Measurements from ENCODE around the gene TSPAN4. TPM values are rescaled to one million over a fixed set of nuclear protein-coding genes. Genes with fewer than 3 reads are reported as not detected.
A peak's percentile ranks its signal among the peaks of the same experiment; 100 is the strongest.

Gene TSPAN4
- total and polyA plus RNA-seq, 9 of the 15 experiments (the other 6 are each of a cell fraction or from before 2014, with no cell fraction given): 0.07 to 31.0 (median 15.7) TPM

DNA sequence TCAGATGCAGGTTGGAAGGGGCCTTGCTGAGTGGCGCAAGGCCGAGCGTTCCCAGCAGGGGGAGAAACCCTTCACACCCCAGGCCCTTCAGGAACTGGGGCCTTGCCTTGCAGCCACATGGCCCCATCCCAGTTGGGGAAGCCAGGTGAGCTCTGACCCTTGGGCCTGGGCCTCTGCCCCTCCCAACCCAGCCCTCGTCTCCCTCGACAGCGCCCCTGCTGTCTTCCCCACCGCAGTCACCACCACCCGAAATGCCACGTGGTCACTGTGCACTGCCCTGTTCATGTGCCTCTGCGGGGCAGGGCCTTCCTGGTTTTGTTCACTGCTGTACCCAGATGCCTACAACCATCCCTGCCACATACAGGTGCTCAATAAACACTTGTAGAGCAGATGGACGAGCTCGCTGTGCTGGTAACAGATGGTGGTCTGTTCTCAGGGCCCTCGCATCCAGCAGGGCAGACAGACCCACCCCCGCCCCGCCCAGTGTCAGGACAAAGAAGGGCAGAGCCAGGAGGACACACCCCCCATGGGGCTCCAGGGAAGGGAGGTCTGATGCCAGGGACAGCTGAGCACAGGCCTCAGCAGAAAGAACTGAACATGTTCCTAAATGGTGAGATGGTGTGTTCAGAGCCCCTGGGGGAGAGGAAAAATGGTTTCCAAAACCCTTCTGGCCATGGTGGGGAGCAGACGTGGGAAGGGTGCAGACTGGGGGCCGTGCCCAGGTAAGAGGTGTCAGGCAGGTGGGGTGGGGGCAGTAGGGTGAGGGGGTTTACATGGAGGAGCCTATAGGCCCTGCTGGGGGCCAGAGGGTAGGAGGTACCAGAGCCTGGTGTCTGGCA, 4.0 kb upstream of the TSPAN4 start (continued):
- TF ChIP-seq, protein P1, sequence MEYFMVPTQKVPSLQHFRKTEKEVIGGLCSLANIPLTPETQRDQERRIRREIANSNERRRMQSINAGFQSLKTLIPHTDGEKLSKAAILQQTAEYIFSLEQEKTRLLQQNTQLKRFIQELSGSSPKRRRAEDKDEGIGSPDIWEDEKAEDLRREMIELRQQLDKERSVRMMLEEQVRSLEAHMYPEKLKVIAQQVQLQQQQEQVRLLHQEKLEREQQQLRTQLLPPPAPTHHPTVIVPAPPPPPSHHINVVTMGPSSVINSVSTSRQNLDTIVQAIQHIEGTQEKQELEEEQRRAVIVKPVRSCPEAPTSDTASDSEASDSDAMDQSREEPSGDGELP (CRISPR knock-in tag; IDR thresholded peaks at IDR 0.05; ENCODE audit: borderline replicate concordance): peak; percentile 57; the same call in 1 of the 2 replicates
- TF ChIP-seq CTCF (IDR thresholded peaks at IDR 0.05 in 2 of 3, conservative IDR thresholded peaks at IDR 0.05 in 1 of 3; ENCODE audit: insufficient read depth in 2 of 3, low read depth in 1 of 3, low read length in 3 of 3) (peak; percentile 48 to 56 (median 52)), CBX3 (IDR thresholded peaks at IDR 0.05; ENCODE audit: borderline replicate concordance in 1 of 2, low read length in 2 of 2) (0 out of 3 replicates have a peak, but pooled peaks of 1 of the 2 experiments have one; percentile 36), BACH1 (tag; IDR thresholded peaks at IDR 0.05) (no peak), CREB3L1 (IDR thresholded peaks at IDR 0.05; ENCODE audit: borderline replicate concordance, low read depth) (peak; percentile 64; the same call in 1 of the 2 replicates), POLR2A (conservative IDR thresholded peaks at IDR 0.05) (peak; percentile 73), MNT (conservative IDR thresholded peaks at IDR 0.05) (peak; percentile 82 to 85), ZC3H4 (CRISPR knock-in tag; IDR thresholded peaks at IDR 0.05; ENCODE audit: borderline replicate concordance) (peak; percentile 40; the same call in 1 of the 2 replicates), ERF (CRISPR knock-in tag; IDR thresholded peaks at IDR 0.05) (no peak), MAZ (CRISPR knock-in tag; conservative IDR thresholded peaks at IDR 0.05 in 1 of 2, IDR thresholded peaks at IDR 0.05 in 1 of 2) (peak in 1 of 2 experiments; percentile 27; a peak in 1 of 4 replicates), KHSRP (IDR thresholded peaks at IDR 0.05) (no peak)
- TF ChIP-seq, protein P2, sequence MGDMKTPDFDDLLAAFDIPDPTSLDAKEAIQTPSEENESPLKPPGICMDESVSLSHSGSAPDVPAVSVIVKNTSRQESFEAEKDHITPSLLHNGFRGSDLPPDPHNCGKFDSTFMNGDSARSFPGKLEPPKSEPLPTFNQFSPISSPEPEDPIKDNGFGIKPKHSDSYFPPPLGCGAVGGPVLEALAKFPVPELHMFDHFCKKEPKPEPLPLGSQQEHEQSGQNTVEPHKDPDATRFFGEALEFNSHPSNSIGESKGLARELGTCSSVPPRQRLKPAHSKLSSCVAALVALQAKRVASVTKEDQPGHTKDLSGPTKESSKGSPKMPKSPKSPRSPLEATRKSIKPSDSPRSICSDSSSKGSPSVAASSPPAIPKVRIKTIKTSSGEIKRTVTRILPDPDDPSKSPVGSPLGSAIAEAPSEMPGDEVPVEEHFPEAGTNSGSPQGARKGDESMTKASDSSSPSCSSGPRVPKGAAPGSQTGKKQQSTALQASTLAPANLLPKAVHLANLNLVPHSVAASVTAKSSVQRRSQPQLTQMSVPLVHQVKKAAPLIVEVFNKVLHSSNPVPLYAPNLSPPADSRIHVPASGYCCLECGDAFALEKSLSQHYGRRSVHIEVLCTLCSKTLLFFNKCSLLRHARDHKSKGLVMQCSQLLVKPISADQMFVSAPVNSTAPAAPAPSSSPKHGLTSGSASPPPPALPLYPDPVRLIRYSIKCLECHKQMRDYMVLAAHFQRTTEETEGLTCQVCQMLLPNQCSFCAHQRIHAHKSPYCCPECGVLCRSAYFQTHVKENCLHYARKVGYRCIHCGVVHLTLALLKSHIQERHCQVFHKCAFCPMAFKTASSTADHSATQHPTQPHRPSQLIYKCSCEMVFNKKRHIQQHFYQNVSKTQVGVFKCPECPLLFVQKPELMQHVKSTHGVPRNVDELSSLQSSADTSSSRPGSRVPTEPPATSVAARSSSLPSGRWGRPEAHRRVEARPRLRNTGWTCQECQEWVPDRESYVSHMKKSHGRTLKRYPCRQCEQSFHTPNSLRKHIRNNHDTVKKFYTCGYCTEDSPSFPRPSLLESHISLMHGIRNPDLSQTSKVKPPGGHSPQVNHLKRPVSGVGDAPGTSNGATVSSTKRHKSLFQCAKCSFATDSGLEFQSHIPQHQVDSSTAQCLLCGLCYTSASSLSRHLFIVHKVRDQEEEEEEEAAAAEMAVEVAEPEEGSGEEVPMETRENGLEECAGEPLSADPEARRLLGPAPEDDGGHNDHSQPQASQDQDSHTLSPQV (IDR thresholded peaks at IDR 0.05): peak; percentile 40; the same call in 1 of the 2 replicates
- TF ChIP-seq, protein P3, sequence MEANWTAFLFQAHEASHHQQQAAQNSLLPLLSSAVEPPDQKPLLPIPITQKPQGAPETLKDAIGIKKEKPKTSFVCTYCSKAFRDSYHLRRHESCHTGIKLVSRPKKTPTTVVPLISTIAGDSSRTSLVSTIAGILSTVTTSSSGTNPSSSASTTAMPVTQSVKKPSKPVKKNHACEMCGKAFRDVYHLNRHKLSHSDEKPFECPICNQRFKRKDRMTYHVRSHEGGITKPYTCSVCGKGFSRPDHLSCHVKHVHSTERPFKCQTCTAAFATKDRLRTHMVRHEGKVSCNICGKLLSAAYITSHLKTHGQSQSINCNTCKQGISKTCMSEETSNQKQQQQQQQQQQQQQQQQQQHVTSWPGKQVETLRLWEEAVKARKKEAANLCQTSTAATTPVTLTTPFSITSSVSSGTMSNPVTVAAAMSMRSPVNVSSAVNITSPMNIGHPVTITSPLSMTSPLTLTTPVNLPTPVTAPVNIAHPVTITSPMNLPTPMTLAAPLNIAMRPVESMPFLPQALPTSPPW (CRISPR knock-in tag; IDR thresholded peaks at IDR 0.05): peak; percentile 56

Measured in K562 (cell line).